Ovary (tissue), 9 donors: ENCODE data around the gene OSBPL3. TPM values are rescaled to one million over a fixed set of nuclear protein-coding genes. Genes with fewer than 3 reads are reported as not detected.

Experiments
- DNase-seq, 5 donors: peaks; one replicate each; pipeline ENCODE4 v3.0.0-alpha.2; 2019 to 2020
- H3K27ac ChIP-seq, 2 donors: fragments of 200-600 bp; one replicate each; pipeline versions ENCODE4 v1.5.1 to v1.8.0; 2019 to 2022
- H3K27me3 ChIP-seq: fragments of 200-600 bp; one replicate; pipeline ENCODE4 v1.8.0; 2022
- H3K36me3 ChIP-seq: fragments of 200-600 bp; sonication (generic); one replicate; pipeline ENCODE4 v1.5.1; 2019
- H3K4me1 ChIP-seq: one replicate; pipeline ENCODE4 v1.8.1; 2013; ENCODE audit warnings: mild to moderate bottlenecking, moderate library complexity; ENCODE audit not compliant: insufficient read depth
- H3K4me3 ChIP-seq: fragments of 200-600 bp; sonication (generic); one replicate; pipeline ENCODE4 v1.5.1; 2017
- H3K9me3 ChIP-seq, 2 donors: fragments of 200-600 bp in 1 of 2; sonication (generic) in 1 of 2; one replicate each; pipeline versions ENCODE4 v1.5.1 to v1.8.1; 2013 to 2019; ENCODE audit warnings: mild to moderate bottlenecking in 1 of 2, moderate library complexity in 1 of 2
- CTCF ChIP-seq, 3 donors: fragments of 450-650 bp in 2 of 3; fragments of 200-600 bp in 1 of 3; IDR thresholded peaks; one replicate each; pipeline versions ENCODE4 v1.5.1 to v1.8.0; 2016 to 2022; ENCODE audit warnings: antibody characterized with exemption in 3 of 3, mild to moderate bottlenecking in 1 of 3
- EP300 ChIP-seq: sonication (generic); formaldehyde crosslinking; IDR thresholded peaks from one replicate; pipeline ENCODE4 v1.6.1; 2017; ENCODE audit warnings: antibody characterized with exemption
- POLR2A ChIP-seq: fragments of 450-650 bp; IDR thresholded peaks from one replicate; pipeline ENCODE4 v1.6.1; 2017; ENCODE audit warnings: antibody characterized with exemption, mild to moderate bottlenecking, moderate library complexity
- WGBS, 3 donors: extraction: QIAGEN DNeasy Blood & Tissue Kit in 1 of 3; methylation state at CpG; one replicate each; pipeline versions ENCODE4 v1.1.5 to v1.1.7; 2013 to 2017; 5-methylcytosine and 5-hydroxymethylcytosine counted together
- intact Hi-C, 4 donors: fragments of 100-400 bp; cut with DNase I; formaldehyde crosslinking; loops; one replicate each; pipeline versions ENCODE4 v1.11.0 to v1.15.1; 2022 to 2023
- polyA plus RNA-seq, 2 donors: library from polyadenylated mRNA; stranded (reverse); fragments of 200-250 nt in 1 of 2; fragments of 350-450 nt in 1 of 2; fragmentation: Illumina TruSeq in 1 of 2; extraction: RNeasy Lipid Tissue Mini Kit (QIAGEN cat#74804) in 1 of 2; gene quantifications; one replicate each; pipeline ENCODE4 v1.2.3, GENCODE V29; 2013 to 2014
- total RNA-seq, 7 donors: library from RNA; depleted of rRNA in 2 of 7; stranded (reverse); fragments of >200 nt in 2 of 7; fragmentation: NEBNext Ultra II Directional in 3 of 7; extraction: Animal tissue kit (Norgen Biotek cat#: 25700) in 3 of 7; gene quantifications; one replicate each; pipeline versions ENCODE4 v1.1.0 to v1.2.4, GENCODE V29; 2016 to 2023
- donor health status: DM: no; HTN: no; CAD: no; lungs with moderate emphysema.
- donor health status: DM: no; HTN: no; CAD: no.
- donor health status: Bipolar disorder and iron deficiency.
- donor health status: DM: yes; HTN: yes; CAD: no.
- donor health status: DM: no; HTN: no; CAD: no.
- donor health status: DM: yes; HTN: yes; CAD: no.

Gene OSBPL3
- total and polyA plus RNA-seq, 9 donors, result 6.0 to 29.1 (median 13.1) TPM

GRCh38 chr7:24952464-24952863 lies 27.5 kb downstream of the OSBPL3 start:
- Histone ChIP-seq H3K9me3 (no peaks in the 10 kb centered on the region), H3K27me3 (no peaks in the 10 kb centered on the region), H3K27ac (no peak overlapping the region), H3K36me3 (no peaks in the 10 kb centered on the region), H3K4me1 (peaks cover 1% of the 10 kb centered on the region), H3K4me3 (no peak overlapping the region)
- 92 to 96% (median 93%) methylated on average over 2 of the region's 2 CpGs for WGBS, 3 donors
- TF ChIP-seq POLR2A (no peak), CTCF (IDR thresholded peaks at IDR 0.05) (no peak), EP300 (no peak)
- no peak for DNase-seq
- intact Hi-C loops, result no loop called here

- TF ChIP-seq EP300 (no peak), CTCF (IDR thresholded peaks at IDR 0.05) (no peak), POLR2A (no peak)
- intact Hi-C loops, result no loop called here
- DNase-seq, result no peak
- no peak overlapping the region for H3K4me3 ChIP-seq
- H3K36me3 ChIP-seq, result no peaks in the 10 kb centered on the region
- WGBS, 3 donors, result 16 to 29% (median 17%) methylated on average over 3 of the region's 3 CpGs
- peaks cover 2% of the 10 kb centered on the region for H3K4me1 ChIP-seq
- H3K27ac ChIP-seq, result no peak overlapping the region
- H3K27me3 ChIP-seq, result no peaks in the 10 kb centered on the region
- no peaks in the 10 kb centered on the region for H3K9me3 ChIP-seq
These were observed 28.5 kb downstream of the OSBPL3 start for GRCh38 chr7:24951441-24951980.

GRCh38 chr7:24949884-24950283 lies 30.1 kb downstream of the OSBPL3 start:
- intact Hi-C loops, result no loop called here
- peaks cover 3% of the 10 kb centered on the region for H3K4me1 ChIP-seq
- H3K4me3 ChIP-seq, result no peak overlapping the region
- no peaks in the 10 kb centered on the region for H3K9me3 ChIP-seq
- no peaks in the 10 kb centered on the region for H3K27me3 ChIP-seq
- TF ChIP-seq CTCF (IDR thresholded peaks at IDR 0.05) (no peak), POLR2A (no peak), EP300 (no peak)
- H3K27ac ChIP-seq, result no peak overlapping the region
- no peaks in the 10 kb centered on the region for H3K36me3 ChIP-seq
- 0 to 50% (median 45%) methylated on average over 1 of the region's 1 CpG for WGBS, 3 donors
- no peak for DNase-seq

- H3K4me1 ChIP-seq, result peaks cover 3% of the 10 kb centered on the region
- no peak for DNase-seq
- H3K27me3 ChIP-seq, result no peaks in the 10 kb centered on the region
- intact Hi-C loops, result no loop called here
- 87 to 96% (median 88%) methylated on average over 4 of the region's 4 CpGs for WGBS, 3 donors
- H3K4me3 ChIP-seq, result no peak overlapping the region
- no peak overlapping the region for H3K27ac ChIP-seq
- H3K36me3 ChIP-seq, result no peaks in the 10 kb centered on the region
- no peak for TF ChIP-seq EP300
- TF ChIP-seq POLR2A, result no peak
- TF ChIP-seq CTCF (IDR thresholded peaks at IDR 0.05), result no peak
- no peaks in the 10 kb centered on the region for H3K9me3 ChIP-seq
These were observed 31.2 kb downstream of the OSBPL3 start for GRCh38 chr7:24948739-24949138.
